GM18951 (cell line): ENCODE measurements around the gene POU5F1.

Experiments used
- POLR2A ChIP-seq: IDR thresholded peaks from 4 replicates; pipeline ENCODE4 v1.6.1; 2011; ENCODE audit warnings: mild to moderate bottlenecking; ENCODE audit not compliant: insufficient read length, insufficient read depth; ENCODE audit errors: extremely low read depth
- in situ Hi-C: fragments of 300-500 bp; cut with MboI; formaldehyde crosslinking; loops from one replicate; pipeline ENCODE4 v1.12.0; 2022; ENCODE audit warnings: low sequenced_read_pairs, mixed read lengths, inconsistent platforms; ENCODE audit not compliant: unreplicated experiment

POU5F1 gene

DNA sequence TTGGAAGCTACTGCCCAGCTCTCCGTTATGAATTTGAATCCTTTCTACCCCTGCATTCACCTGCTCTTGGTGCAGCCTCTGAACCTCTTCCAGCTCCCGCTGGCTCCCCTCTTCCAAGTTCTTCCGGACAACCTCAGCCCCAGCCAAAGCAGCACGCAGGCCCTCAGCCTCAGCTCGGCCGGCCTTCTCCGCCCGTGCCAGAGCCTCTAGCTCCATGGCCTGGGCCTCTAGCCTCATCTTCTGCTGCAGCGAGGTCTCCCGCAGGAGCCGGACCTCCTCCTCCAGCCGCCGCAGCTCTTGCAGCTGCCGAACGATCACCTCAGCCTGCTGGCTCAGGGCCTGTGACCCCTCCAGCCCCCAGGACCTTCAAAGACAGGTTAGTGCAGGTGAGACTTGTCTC, 16.0 kb downstream of the POU5F1 start:
- in situ Hi-C loops: no loop called here
- TF ChIP-seq POLR2A: no peak

DNA sequence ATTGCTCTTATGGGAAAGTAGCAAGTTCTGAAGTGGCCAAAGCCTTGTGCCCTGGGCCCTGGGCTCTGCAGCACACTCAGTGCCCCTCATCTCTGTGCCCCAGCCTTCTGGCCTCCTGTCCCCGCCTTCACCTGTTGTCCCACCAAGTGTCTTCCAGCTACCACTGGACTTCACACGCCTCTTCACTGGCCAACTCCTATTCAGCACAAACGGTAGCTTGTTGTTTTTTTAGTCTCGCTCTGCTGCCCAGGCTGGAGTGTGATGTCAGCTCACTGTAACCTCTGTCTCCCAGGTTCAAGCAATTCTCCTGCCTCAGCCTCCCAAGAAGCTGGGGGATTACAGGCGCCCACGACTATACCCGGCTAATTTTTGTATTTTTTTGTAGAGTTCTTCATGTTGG, 17.7 kb downstream of the POU5F1 start:
- in situ Hi-C loops: no loop called here
- TF ChIP-seq POLR2A: no peak

DNA sequence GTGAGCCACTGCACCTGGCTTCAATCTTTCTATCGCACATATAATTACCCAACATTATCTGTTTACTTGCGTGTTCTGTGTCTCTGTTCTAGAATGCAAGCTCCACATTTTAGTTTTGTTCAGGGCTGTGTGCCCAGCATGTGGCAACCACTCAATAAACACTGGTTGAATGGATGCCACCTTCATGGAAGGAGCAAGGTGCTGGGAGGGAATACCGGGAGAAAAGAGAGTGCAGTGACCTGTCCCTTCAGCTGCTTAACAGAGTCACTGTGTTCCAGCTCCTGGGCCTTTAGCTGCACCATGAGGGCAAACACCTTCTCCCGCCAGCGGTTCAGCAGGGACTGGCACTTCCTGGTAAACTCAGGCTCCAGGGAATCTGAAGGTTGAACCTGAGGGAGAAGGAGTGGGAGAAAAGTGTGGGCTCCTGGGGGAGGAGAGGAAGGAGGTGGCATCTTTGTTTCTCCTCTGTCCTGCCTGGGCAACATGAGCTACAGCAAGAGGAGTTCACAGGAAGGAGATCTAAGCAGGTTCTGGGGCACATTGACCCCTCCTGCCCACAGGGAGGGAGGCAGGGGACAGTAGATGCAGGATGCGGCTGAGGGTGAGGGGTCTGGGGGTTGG, 20.5 kb downstream of the POU5F1 start:
- in situ Hi-C loops: no loop called here
- TF ChIP-seq POLR2A: no peak

DNA sequence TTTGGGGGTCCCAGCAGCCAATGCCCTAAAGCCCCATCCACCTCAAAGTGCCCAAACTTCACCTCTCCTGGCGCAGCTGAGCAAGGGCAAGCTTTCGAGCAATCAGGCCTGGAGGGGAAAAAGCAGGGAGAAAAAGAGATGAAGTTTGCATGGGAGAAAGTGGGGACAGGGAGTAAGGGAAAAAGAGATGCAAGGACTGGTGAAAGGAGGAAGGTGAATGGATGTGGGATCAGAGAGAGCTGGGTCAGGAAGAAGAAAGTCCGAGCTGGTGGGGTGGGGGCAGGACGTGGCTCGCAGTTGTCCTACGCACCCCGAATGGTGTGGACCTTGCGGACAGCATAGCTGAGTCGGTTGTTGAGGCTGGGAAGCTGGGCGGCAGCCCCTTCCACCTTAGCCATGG, 25.1 kb downstream of the POU5F1 start:
- in situ Hi-C loops: no loop called here
- TF ChIP-seq POLR2A: no peak

DNA sequence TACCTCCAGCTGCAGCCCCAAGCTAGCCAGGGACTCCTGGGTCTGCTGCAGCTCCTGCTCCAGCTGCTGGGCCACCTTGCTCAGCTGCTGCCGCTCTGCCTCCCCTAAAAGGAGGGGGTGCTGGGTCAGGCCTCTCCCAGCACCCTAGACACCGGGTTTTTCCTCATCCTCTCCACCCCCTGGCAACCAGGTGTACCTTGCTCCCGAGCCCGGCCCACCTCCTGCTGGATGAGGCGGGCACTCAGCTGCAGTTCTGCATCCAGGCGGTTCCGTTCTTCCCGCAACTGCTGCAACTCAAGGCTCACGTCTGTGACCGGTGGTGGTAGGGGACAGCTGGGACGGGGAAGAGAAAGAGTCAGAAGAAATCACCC, 25.5 kb downstream of the POU5F1 start:
- no peak for TF ChIP-seq POLR2A
- in situ Hi-C loops: no loop called here

DNA sequence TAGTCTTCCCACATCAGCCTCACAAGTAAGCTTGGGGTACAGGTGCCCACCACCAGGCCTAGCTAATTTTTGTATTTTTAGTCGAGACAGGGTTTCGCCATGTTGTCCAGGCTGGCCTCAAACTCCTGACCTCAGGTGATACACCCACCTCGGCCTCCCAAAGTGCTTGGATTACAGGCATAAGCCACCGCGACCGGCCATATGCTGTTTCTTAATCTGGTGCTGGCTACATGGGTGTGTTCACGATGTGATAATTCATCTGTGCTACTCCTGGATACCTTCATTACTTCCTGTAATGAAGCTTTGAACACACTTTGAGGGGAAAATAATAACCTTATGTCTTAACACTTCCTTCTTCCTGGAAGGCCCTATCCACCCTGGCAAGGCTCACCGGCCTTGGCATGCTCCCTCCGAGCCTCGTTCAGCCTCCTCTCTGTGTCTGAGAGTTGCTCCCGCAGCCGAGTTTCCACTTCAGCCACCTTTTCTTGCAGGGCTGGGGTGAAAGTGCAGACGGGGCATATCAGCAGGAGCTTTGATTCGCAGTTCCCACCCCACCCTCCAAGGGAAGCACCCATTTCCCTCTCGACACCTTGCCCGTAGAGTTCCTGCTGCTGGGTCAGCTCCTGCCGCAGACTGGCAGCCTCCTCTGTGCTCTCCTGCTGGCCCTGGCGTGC, 26.0 kb downstream of the POU5F1 start:
- in situ Hi-C loops: no loop called here
- TF ChIP-seq POLR2A: no peak

DNA sequence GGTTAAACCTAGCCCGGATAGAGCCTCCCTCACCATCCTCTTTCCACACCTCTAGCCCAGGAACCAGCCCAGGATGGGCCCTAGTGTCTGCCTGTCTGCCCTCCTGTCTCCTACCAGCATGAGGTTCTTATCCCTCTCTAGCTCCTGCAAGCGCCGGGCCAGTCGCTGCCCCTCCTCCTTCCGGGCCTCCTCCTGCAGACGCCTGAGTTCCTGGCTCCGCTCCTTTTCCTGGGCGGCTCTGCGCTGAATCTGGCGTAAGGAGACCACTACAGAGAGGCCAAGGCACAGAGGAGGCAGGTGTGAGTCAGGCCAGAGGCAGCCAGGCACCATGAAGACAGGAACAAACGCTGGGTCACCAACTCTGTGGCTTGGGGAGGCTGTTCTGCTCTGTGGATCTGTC, 27.3 kb downstream of the POU5F1 start:
- no peak for TF ChIP-seq POLR2A
- in situ Hi-C loops: no loop called here

DNA sequence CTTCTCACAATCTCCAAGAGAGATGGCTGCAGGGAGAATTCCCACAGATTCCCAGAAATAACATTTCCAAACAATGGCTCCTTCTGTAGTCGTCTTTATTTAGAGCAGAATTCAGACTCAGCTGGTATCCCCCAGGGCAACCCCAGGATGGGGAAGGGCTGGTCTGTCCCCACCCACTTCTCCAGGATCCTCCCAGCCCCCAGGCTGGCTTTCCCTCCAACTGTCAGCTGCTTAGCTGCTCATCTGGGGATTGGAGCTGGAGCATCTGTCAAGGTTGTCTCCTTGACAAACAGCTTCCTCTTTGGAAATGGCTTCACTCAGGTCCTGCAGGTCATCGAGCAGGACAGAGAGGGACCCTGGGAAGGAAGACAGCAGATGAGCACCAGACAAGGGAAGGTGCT, 28.1 kb downstream of the POU5F1 start:
- in situ Hi-C loops: no loop called here
- no peak for TF ChIP-seq POLR2A

DNA sequence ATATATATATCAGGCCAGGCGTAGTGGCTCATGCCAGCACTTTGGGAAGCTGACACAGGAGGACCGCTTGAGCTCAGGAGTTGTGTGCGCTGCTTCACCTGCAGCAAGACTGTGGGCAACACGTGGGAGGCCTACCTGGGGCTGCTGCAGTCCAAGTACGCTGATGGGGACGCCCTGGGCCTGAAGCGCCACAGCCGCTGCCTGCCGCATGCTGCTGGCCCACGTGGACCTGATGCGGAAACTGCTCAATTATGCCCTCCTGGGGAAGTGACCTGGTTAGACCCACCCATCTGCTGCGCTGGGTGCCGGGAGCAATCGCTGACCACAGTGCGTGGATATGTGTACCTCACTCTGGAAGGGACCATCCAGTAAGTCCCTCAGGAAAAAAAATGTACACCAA, 29.8 kb downstream of the POU5F1 start:
- in situ Hi-C loops: no loop called here
- no peak for TF ChIP-seq POLR2A

DNA sequence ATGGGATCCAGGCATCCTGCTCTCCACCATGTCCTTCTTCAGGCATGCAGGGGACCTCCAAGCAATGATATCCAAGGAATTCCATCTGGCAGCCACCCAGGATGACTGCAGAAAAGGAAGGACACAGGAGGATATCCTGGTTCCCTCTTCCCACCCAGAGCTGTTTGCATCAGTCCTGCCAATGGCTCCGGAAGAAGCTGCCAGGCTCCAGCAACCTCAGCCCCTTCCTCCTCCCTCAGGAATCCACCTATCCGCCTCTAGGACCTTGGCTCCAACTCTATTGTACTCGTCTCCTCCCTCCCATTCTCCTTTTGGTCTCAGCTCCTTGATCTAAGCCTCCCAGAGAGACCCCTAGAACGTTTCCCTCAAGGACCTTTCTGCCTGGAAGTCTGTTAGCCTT, 30.9 kb downstream of the POU5F1 start:
- in situ Hi-C loops: loop anchor here (5.0 to 10.0 kb wide), 2 partner anchors 53 to 225 kb away; no protein-coding TSS in a partner anchor
- no peak for TF ChIP-seq POLR2A

DNA sequence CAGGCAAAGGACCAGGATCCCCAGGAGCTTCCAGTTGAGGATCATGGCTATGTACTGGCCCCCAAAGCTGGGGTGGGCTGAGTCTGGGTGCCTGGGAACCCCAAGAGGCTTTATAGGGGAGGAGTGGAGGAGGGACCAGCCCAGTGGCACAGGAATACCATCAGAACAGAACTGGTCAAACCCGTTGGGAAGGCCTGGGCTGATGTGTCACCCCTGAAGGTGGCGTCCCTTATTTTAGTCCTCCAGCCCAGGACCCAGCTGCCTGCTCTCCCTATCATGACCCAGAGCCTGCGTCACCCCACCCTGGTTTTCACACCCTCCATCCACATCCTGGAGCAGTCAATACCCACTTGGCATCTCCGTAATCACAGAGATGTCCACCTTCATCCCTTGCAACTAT, 31.5 kb downstream of the POU5F1 start, which contains the start of gene PSORS1C2:
Gene PSORS1C2, minus strand, starts transcription at position 85 of the 400 bp plus-strand sequence. Its CDS starts 40 bp downstream, at position 45.
- no peak for TF ChIP-seq POLR2A
- in situ Hi-C loops: loop anchor here (5.0 to 10.0 kb wide), 2 partner anchors 53 to 226 kb away; no protein-coding TSS in a partner anchor

DNA sequence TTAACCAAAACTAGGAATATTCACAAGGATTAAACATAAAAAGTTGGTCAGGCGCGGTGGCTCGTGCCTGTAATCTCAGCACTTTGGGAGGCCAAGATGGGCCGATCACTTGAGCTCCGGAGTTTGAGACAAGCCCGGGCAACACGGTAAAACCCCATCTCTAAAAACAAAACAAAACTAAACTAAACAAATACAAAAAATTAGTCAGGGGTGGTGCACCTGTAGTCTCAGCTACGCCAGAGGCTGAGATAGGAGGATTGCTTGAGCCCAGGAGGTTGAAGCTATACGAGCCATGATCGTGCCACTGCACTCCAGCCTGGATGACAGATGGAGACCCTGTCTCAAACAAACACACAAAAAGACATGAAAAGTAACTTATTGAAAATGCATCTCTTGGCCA, 34.8 kb downstream of the POU5F1 start:
- in situ Hi-C loops: loop anchor here (5.0 to 10.0 kb wide), 2 partner anchors 57 to 229 kb away; no protein-coding TSS in a partner anchor
- no peak for TF ChIP-seq POLR2A

DNA sequence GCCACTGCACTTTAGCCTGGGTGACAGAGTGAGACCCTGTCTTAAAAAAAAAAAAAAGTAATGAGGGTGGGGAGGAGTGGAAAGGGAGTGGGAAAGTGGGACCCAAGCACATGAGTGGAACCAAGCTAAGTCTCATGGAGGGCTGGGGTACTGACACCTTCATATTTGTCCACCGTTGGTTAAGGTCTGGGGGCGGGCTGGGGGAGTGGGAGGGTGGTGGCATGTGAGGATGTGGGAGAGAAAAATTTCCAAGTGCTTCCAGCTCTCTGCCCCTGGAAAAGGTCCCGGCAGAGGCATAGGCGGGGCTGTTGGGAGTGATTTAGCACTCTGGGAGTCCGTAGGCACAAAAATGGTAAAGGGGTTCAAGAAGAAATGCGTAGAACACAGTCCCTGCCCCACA, 37.7 kb downstream of the POU5F1 start:
- TF ChIP-seq POLR2A: no peak
- in situ Hi-C loops: loop anchor here (10.0 kb wide), 1 partner anchor 232 kb away; no protein-coding TSS in a partner anchor

DNA sequence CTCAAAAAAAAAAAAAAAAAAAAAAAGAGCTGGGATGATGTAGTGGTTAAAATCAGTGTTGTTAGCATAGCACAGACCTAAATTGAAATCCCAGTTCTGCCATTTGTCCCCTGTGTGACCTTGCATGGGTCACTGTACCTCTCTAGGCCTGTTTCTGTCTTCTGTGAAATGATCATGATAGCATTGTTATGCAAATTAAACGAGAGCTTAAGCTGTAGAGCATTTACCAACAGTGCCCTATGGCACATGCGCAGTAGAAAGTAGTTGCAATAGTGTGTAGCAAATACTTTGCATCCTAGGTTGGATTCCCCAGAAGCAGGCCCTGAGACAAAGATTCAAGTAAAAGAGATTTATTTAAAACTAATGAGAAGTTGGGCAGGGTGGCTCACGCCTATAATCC, 38.9 kb downstream of the POU5F1 start:
- in situ Hi-C loops: loop anchor here (10.0 kb wide), 1 partner anchor 233 kb away; no protein-coding TSS in a partner anchor
- TF ChIP-seq POLR2A: no peak
